Fibroblast of lung (primary cell): Measurements from ENCODE around the gene BCL3. TPM values are rescaled to one million over a fixed set of nuclear protein-coding genes. Genes with fewer than 3 reads are reported as not detected.

Experiments
- DNase-seq, 2 donors: peaks; one replicate each; pipeline versions ENCODE4 v3.0.0 to v3.0.0-alpha.2; 2010; ENCODE audit warnings: low read depth in 2 of 2
- H2AFZ ChIP-seq: 2 replicates; pipeline ENCODE4 v1.5.1; 2012; ENCODE audit warnings: low read length, control low read depth, inconsistent platforms
- H3K27ac ChIP-seq: 2 replicates; pipeline ENCODE4 v1.5.1; 2011; ENCODE audit warnings: low read length, control low read depth; ENCODE audit not compliant: insufficient read depth
- H3K27me3 ChIP-seq: 2 replicates; pipeline ENCODE4 v1.5.1; 2011; ENCODE audit warnings: mild to moderate bottlenecking, low read length; ENCODE audit not compliant: control insufficient read depth, insufficient read depth
- H3K36me3 ChIP-seq: 2 replicates; pipeline ENCODE4 v1.5.1; 2011; ENCODE audit warnings: low read length; ENCODE audit not compliant: control insufficient read depth, insufficient read depth
- H3K4me1 ChIP-seq: 2 replicates; pipeline ENCODE4 v1.5.1; 2011; ENCODE audit warnings: low read length; ENCODE audit not compliant: control insufficient read depth, insufficient read depth; ENCODE audit errors: extremely low read depth
- H3K4me2 ChIP-seq: 2 replicates; pipeline ENCODE4 v1.5.1; 2011; ENCODE audit warnings: low read length, control low read depth; ENCODE audit not compliant: insufficient read depth; ENCODE audit errors: extremely low read depth
- H3K4me3 ChIP-seq, 4 experiments: fragments of 200-600 bp in 1 of 4; sonication (generic) in 1 of 4; replicated peaks in 1 of 4; 2 replicates each; pipeline ENCODE4 v1.5.1; 2011 to 2016; ENCODE audit warnings: low read length in 4 of 4, low read depth in 3 of 4, mild to moderate bottlenecking in 3 of 4, control low read depth in 2 of 4, inconsistent platforms in 1 of 4, mixed read lengths in 1 of 4; ENCODE audit not compliant: insufficient read depth in 1 of 4; ENCODE audit errors: control extremely low read depth in 1 of 4
- H3K79me2 ChIP-seq: 2 replicates; pipeline ENCODE4 v1.5.1; 2012; ENCODE audit warnings: mild to moderate bottlenecking, low read length, inconsistent platforms; ENCODE audit not compliant: control insufficient read depth, insufficient read depth
- H3K9ac ChIP-seq: 2 replicates; pipeline ENCODE4 v1.5.1; 2011; ENCODE audit warnings: mild to moderate bottlenecking, low read length, control low read depth; ENCODE audit not compliant: insufficient read depth
- H3K9me3 ChIP-seq: 2 replicates; pipeline ENCODE4 v1.5.1; 2012; ENCODE audit warnings: low read depth, low read length; ENCODE audit not compliant: control insufficient read depth, insufficient read depth
- H4K20me1 ChIP-seq: 2 replicates; pipeline ENCODE4 v1.5.1; 2011; ENCODE audit warnings: low read length; ENCODE audit not compliant: control insufficient read depth, insufficient read depth; ENCODE audit errors: extremely low read depth
- CTCF ChIP-seq, 2 donors: IDR thresholded peaks in 1 of 2; conservative IDR thresholded peaks in 1 of 2; 1 replicate in 1 of 2; 2 replicates in 1 of 2; pipeline ENCODE4 v1.5.1; 2011 to 2012; ENCODE audit warnings: low read length in 2 of 2, control low read depth in 1 of 2, inconsistent platforms in 1 of 2, low read depth in 1 of 2, mild to moderate bottlenecking in 1 of 2
- EZH2 ChIP-seq: IDR thresholded peaks from 2 replicates; pipeline ENCODE4 v1.5.1; 2012; ENCODE audit warnings: low read length, control low read depth, mild to moderate bottlenecking; ENCODE audit errors: missing control alignments
- polyA plus RNA-seq, 2 donors: library from polyadenylated mRNA; depleted of rRNA in 1 of 2; stranded (reverse) in 1 of 2; unstranded in 1 of 2; fragments of >200 nt; gene quantifications; 2 replicates each; pipeline ENCODE4 v1.2.1, GENCODE V29; 2011 to 2012; ENCODE audit warnings: missing spikeins in 1 of 2
- total RNA-seq: library from RNA; depleted of rRNA; stranded (reverse); fragments of >200 nt; gene quantifications from 2 replicates; pipeline ENCODE4 v1.2.1, GENCODE V29; 2014

Gene BCL3
- total and polyA plus RNA-seq, 2 donors (not counting 1 experiment from before 2014, with no cell fraction given): 6.8 to 20.6 TPM

DNA sequence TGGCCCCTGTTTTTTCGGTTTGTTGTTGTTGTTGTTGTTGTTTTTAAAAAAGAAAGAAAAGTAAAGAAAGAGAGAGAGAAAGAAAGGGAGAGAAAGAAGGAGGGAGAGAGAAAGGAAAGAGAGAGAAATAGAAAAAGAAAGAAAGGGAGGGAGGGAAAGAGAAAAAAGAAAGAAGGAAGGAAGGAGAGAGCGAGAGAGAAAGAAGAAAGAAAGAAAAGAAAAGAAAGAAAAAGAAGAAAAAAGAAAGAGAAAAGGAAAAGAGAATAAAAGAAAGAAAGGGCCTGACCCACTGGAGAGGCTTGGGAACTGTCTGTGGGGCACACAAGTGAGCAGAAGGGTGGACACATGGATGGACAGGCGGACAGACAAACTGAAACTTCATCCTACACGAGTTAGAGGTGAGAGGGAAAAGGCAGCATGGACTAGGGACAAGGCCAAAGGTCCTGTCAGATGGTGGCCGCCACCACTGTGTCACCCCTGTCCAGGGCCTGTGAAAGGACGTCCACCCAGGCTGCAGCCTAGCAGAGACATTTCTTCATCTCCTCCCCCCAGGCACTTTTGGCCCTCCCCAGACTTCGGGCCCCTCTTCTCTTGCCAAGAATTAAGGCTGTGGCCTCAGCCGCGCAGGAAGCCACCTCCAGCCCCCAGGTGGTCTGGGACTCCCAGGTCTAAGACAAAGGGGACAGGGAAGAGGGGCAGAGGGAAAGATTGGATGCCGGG lies 51.3 kb downstream of the BCL3 start:
- no peak for DNase-seq
- Histone ChIP-seq H3K4me2 (no peak overlapping the region), H3K27me3 (no peaks in the 10 kb centered on the region), H3K9ac (no peak overlapping the region), H3K4me1 (no peaks in the 10 kb centered on the region), H4K20me1 (no peaks in the 10 kb centered on the region), H3K79me2 (no peaks in the 10 kb centered on the region), H2AFZ (no peak overlapping the region), H3K4me3 (no peak overlapping the region), H3K36me3 (no peaks in the 10 kb centered on the region), H3K27ac (no peak overlapping the region), H3K9me3 (no peaks in the 10 kb centered on the region)
- TF ChIP-seq CTCF (conservative IDR thresholded peaks at IDR 0.05 in 1 of 2, IDR thresholded peaks at IDR 0.05 in 1 of 2; ENCODE audit: low read depth in 1 of 2, low read length in 2 of 2): no peak
- no peak for TF ChIP-seq EZH2

GRCh38 chr19:44800461-44800860 lies 52.0 kb downstream of the BCL3 start:
- H3K36me3 ChIP-seq: no peaks in the 10 kb centered on the region
- H3K4me1 ChIP-seq: no peaks in the 10 kb centered on the region
- no peaks in the 10 kb centered on the region for H3K79me2 ChIP-seq
- peak; percentile 89 to 97 for TF ChIP-seq CTCF (conservative IDR thresholded peaks at IDR 0.05 in 1 of 2, IDR thresholded peaks at IDR 0.05 in 1 of 2; ENCODE audit: low read depth in 1 of 2, low read length in 2 of 2)
- no peak for TF ChIP-seq EZH2
- H3K27ac ChIP-seq: no peak overlapping the region
- no peaks in the 10 kb centered on the region for H3K27me3 ChIP-seq
- no peak overlapping the region for H3K4me3 ChIP-seq
- no peak overlapping the region for H2AFZ ChIP-seq
- H3K4me2 ChIP-seq: no peak overlapping the region
- no peaks in the 10 kb centered on the region for H3K9me3 ChIP-seq
- no peaks in the 10 kb centered on the region for H4K20me1 ChIP-seq
- H3K9ac ChIP-seq: no peak overlapping the region
- DNase-seq: peak; percentile 47 to 70

DNA sequence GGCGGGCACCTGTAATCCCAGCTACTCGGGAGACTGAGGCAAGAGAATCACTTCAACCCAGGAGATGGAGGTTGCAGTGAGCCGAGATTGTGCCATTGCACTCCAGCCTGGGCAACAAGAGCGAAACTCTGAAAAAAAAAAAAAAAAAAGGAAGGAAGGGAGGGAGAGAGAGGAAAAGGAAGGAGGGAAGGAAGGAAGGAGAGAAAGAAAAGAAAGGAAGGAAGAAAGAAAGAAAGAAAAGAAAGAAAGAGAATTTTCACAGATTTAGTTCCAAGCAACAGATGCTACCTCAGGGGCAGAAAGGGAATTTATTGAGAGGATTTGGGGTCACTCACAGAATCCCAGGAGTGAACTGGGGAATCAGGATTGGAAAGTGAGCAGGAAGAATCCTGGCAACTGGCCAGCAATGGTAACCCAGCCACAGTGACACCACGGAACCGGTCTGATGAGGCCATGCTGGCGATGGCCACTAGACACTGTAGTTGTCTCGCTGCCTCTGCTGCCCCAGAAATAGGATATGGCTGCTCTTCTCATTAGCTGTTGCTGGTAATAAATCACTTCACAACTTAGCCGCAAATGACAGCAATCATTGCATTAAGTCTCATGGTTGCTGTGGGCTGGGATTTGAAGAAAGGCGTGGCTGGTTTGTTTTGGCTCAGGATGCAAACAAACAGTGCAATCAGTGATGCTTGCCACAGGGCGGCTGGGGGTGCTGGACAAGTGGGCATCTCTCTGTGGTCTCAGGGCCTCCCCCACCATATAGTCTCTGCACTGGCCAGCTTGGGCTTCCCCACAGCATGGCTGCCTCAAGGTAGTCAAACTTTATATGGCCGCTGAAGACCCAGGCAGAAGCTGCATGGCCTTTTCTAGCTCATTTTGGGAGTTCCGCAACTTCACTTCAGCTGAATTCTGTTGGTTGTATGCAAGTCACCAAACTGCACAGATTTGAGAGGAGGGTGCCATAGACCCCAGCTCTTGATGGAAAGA lies 55.2 kb downstream of the BCL3 start:
- peaks cover 6% of the 10 kb centered on the region for H3K4me1 ChIP-seq
- H3K27ac ChIP-seq: no peak overlapping the region
- H3K27me3 ChIP-seq: no peaks in the 10 kb centered on the region
- H4K20me1 ChIP-seq: no peaks in the 10 kb centered on the region
- no peak overlapping the region for H2AFZ ChIP-seq
- H3K79me2 ChIP-seq: no peaks in the 10 kb centered on the region
- no peak overlapping the region for H3K4me2 ChIP-seq
- H3K9ac ChIP-seq: no peak overlapping the region
- no peak for DNase-seq
- no peaks in the 10 kb centered on the region for H3K36me3 ChIP-seq
- no peaks in the 10 kb centered on the region for H3K9me3 ChIP-seq
- no peak overlapping the region for H3K4me3 ChIP-seq
- TF ChIP-seq EZH2 (no peak), CTCF (conservative IDR thresholded peaks at IDR 0.05 in 1 of 2, IDR thresholded peaks at IDR 0.05 in 1 of 2; ENCODE audit: low read depth in 1 of 2, low read length in 2 of 2) (no peak)
